HG03354 (cell line): ENCODE measurements around the gene MYH3.
"Not testable (repeated sequence)": the region's sequence is repeated elsewhere in the genome, so short reads cannot be mapped to it uniquely, and the experiment has no call there.

Experiments
- ATAC-seq: cut with Tn5 transposase; IDR thresholded peaks from one replicate; pipeline ENCODE4 v1.9.1; 2021; ENCODE audit warnings: mild to moderate bottlenecking; ENCODE audit not compliant: unreplicated experiment, poor library complexity, severe bottlenecking

The MYH3 gene

DNA sequence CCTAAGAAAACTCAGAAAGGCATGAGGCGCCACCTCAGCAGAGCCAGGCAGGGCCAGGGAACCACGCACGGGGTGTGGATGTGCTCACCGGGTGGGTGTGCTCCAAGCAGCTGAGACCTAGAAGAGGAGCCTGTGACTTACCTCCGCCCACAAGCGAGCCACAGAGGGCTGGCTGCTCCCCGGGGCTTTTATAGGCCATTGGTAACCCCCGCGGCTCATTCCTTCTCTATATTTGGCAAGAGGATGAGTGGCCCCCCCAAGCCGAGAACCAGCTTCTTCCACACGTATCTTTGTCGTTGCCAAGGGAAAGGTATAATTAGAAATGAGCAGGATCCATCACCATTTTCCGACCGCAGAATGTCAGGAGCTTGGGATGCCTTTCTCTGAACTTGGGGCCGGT, at the start of gene MYH3:
Gene MYH3 (minus strand): TSS at position 162 of the 400 bp plus-strand sequence. CDS start 2,245 bp downstream, outside the sequence.
- no peak for ATAC-seq

DNA sequence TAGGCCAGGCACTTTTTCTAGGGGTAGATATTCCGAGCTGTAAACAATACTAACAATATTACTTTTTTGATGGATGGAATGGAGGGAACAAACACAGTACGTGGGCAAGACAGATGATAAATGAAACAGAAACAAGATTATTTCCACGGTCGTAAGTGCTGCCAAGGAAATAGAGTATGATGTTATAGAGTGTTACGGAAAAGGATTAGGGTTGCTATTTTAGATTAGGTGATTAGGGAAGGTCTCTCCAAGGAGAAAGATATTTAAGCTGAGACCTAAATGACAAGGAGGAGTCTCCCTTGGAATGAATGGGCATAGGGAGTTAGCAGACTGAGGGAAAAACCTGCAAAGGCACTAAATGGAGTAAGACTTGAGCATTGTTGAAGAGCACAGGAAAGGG, 48.6 kb upstream of the MYH3 start:
- no peak for ATAC-seq

DNA sequence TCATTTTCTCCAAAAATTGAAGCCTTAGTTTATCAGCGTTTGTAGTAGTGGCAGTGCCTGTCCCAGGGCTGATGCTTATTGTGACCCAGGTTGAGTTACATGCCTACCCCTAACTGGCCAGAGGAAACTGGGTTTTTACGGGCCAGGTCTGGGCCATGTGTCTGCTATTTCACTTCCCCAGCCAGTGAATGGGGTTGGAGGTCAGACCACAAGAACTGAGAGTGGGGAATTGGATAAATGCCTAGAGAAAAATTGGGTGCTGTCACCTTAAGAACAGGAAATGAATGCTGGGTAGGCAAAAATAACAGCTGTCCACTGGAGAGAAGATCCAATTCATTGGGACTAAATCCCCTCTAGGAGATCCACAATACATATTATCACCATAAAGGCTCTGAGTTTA, 45.5 kb upstream of the MYH3 start:
- no peak for ATAC-seq

DNA sequence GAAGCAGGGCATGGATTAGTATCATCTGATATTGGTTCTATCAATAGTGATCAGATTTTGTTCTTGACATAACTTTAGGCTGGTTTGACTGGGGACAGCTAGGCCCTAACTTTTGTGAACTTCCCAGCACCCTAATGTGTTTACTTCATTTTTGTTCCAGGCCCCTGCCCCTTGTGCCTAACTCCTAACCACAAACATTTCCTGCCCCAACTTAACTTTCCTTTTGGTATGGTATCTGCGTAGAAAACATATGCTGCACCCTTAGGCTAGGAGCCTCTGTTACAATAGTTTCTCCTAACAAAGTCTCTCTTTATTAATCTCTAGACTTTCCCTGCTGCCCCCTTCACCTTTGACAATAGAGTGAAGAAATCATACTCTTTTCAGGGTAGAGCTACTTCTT, 42.7 kb upstream of the MYH3 start:
- no peak for ATAC-seq

DNA sequence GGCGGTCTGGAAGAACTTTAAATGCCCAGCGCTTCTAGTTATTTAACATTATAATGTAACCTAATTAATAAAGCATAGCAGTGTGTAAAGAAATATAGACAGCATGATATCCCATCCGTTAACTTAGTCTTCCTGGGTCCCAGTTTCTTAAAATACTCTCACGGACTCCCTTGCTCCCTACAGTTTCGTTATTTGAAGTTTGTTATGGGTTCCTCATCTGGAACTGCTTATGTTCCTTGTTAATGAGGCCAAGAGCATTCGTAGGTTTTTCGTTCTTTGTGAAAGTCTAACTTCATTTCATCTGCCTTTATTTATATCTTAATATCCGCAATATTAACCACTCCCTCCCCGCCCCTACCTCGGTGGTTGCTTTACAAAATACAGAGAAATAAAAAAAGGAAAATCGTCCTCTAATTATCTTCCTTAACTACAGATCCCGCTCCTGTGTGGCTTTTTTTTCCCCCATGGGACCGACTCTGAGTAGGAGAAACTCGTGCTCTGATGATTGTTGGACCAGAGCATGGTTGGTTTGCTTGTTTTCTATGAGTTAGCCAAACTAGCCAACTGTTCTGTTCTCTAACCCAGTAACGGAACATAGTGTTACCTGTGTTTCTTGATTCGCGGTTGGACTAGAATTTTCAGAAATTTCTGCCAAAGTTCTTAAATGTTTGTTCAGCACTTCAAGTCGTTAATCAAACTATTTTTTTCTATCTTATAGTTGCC, 41.1 kb upstream of the MYH3 start:
- no peak for ATAC-seq

DNA sequence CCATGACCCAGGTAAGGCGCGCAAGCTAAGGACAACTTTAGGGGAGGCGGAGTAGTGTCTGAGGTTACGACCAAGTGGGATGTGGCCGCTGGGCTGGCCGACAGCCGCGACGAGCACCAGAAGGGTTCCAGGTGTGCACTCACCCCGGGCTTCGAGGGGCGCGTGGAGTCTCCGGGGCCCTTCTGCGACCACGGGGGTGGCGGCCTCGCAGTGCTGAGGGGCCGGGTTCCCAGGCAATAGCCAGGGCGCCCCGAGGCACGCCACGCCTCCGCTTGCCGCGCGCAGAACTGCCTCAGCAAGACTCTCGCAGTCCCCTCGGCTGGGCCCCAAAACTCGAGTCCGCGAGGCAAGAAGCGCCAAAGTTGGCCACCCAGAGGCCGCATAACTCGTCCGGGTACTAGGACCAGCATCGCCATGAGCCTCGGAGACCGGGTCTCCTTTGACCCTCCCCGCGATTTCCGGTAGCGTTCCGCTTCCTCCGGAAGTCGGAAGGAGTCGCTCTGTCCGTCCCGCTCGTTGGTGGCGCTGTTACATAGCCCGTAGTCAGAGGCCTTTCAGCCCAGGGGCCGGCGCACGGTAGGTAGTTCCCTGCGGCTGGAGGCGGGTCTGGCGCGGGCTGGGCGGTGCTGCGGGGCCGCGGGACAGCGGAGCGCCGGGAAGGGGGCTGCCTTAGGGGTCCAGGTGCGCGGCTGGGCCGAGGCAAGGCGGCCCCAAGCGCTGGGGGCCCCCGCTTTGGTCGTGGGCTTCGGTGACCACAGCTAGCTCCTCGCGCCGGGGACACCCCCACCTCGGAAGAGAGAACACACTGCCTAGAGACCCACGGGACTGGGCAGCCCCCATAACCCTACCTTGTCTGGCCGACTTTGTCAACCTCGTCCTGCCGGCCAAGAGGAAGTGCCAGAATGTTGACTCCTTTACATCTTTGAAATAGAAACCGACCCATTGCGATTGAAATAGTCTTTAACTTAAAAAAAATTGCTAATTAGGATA, 40.3 kb upstream of the MYH3 start, which contains the start of the genes ADPRM and SCO1:
Gene ADPRM (plus strand): TSS at position 503 of the 990 bp plus-strand sequence. CDS start 7,333 bp downstream, outside the sequence.
Gene SCO1 (minus strand): TSS at position 442 of the 990 bp plus-strand sequence. CDS start 26 bp downstream, at position 416.
- ATAC-seq: peak; percentile 95

DNA sequence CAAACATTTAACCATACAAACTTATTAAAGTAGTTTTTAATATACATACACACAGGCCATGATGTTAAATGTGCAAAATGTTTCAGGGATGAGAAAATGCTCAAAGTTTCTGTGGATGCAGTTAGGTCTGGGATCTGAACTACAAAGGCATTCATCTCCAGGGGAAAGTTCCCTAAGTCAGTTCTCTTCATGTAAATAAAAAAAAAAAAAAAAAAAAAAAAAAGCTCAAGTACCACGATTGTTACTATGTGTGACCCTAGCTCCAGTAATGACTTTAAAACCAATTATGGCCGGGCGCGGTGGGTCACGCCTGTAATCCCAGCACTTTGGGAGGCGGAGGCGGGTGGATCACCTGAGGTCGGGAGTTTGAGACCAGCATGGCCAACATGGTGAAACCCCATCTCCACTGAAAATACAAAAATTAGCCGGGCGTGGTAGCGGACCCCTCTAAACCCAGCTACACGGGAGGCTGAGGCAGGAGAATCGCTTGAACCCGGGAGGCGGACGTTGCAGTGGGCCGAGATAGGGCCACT, 38.8 kb upstream of the MYH3 start:
- not testable (repeated sequence) for ATAC-seq

DNA sequence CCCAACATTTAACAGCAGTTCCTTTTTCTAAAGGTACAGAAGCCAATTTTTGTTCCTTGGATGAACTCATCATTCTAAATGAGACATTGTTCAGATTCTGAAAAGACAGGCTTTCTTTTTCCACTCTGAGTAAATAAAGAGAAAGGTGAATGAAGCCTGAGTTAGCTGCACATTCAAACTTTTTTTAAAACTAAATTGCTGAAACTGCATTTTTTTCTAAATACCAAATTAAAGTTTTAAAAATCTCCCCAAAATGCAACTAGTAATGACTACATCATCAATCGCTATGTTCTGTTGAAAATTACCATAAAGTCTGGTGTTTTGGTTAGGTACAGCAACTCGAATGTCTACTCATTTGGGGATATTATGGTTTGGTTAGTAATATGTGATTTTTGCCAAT, 30.4 kb upstream of the MYH3 start:
- ATAC-seq: no peak

DNA sequence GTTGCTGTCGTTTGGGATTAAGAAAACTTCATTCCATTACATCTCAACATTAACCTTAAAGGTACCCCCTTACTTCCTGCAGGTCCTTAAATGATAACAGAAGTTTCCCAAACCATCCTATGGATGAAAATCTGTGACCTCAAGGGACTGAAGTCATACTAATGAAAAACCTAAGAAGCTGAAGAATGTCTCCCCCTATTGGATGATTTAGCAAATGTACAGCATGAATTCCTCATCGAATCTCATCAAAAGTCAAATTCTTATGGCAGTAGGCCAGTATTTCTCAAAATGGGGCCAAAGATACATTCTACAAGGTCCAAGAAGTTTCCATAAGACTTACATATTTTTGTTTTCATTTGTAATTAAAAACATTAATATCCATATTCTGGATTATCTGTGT, 26.7 kb upstream of the MYH3 start:
- ATAC-seq: no peak

DNA sequence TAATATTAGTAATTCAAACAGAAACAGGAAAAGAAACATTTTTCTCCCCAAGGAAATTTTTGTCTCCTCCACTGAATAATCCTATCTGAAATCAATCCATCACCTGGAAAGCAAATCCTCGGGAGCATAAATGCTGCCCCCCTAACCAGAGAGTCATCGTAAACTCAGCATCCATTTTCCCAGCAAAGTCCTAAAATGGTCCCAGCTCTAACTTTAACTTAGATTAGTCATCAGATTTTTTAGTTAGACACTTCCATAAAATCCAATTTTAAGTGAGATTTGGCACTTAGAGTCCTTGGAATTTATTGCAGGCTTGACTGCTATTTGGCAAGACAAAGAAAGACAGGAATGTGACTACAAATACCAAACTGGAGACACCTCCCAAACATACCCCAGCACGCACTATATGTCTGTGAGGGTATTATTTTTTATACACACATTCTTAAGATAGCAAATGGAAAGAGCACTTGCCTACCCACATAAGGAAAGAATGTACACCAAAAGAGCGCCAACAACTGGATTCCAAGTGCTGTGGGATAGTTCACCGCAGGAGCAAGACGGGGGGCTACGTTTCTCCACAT, 24.8 kb upstream of the MYH3 start:
- ATAC-seq: no peak

DNA sequence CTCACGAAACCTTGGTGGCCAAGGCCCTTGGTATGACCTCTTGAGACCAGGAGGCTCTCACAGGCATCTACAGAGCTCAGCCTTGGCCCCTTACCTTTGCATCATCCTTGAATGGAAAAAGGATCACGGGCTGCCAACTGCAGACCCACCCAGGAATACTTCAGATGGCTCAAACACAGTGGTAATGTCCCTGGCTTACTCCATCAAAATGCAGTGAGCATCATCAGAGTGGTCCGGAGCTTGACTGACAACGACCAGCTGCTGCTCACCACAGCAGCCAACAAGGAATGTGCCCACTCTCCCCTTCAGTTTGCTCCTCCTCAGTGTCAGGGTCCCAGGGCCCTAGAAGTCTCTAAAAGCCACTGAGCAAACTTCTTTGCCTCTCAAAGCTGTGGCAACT, 17.6 kb upstream of the MYH3 start:
- no peak for ATAC-seq

DNA sequence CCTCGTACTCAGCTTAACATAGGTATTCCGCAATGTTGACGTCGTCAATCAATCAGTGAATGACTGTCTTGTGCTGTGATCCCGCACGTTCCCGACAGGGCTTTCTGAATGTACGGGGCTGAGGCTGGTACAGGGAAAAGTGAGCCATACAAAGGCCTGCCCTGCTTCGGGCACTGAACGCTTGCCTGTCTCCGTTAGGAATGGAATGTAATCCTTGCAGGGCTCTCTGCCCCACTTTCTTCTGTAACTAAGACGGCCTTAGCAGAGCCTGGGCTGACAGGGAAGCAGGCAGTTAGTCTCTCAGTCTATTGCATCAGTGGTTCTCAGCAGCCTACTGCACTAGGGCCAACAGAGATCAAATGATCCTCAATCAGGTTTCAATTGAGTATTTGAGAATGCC, 16.2 kb upstream of the MYH3 start:
- ATAC-seq: no peak

DNA sequence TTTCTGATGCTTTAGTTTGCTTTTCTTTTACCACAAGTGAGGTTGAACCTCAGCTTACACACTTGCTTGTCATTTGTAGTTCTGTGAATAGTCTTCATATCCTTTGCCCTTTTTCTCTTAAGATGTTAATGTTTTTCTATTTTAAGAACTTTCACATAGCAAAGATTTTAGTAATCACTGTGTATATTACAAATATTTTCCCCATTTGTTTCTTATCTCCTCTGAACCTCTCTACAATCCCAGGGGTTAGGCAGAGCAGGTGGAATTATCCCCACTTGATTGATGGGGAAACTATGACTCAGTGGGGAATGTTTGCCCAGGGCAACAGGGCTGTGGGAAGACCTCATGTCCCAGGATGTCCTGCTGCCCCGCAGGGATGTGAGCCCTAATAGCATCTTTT, 11.7 kb upstream of the MYH3 start:
- ATAC-seq: no peak

DNA sequence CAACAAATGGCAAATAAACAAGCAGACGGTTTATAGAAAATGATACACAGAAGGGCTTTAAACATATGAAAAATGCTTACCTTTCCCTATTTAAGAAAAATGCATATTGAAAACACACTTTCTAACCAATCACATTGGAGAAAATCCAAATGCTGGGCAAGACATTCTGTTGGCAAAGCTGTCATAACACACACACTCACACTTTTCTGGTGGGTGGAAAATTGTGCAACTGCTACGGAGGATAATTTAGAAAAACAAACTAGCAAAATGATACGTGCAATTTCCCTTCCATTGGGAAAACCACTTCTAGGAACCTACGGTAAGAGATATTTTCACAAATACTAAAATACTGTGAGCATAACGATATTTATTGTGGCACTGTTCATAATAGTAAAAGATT, 9.8 kb upstream of the MYH3 start:
- ATAC-seq: no peak

DNA sequence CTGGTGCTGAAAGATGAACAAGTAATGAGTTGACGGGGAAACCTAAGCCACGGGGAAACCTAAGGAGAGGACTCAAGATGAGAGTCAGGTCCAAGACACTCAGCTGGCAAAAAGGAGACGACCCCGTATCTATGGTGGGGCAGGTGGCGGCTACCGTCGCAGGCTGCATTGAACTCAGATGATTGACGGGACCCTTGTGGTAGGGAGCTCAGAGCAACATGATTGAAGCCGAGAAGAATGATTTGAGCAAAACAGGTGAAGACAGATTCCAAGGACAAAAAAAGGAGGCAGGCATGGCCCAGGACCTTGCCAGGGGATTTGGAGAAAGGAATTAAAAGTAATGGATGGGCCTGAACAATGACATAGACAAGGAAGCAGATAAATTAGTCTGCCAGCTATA, 7.5 kb upstream of the MYH3 start:
- no peak for ATAC-seq

DNA sequence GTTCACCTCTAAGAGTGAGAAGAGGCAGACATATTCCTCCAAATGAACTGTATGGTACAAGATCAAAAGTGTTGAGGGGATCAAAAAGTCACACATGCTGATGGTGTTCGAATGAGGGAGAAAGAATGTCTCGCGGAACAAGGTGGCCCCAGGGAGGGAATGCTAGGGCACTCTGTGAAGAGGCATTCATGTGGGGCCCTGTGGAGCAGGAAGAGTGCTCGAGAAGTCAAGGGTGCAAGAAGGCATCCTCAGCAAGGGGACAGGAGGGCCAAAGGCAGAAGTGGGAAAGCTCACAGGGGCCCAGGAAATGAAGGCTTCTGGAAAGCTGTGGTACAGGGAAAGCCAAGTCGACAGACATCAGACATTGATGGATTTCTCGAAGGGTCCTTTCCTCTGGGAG, 6.1 kb upstream of the MYH3 start:
- ATAC-seq: no peak

DNA sequence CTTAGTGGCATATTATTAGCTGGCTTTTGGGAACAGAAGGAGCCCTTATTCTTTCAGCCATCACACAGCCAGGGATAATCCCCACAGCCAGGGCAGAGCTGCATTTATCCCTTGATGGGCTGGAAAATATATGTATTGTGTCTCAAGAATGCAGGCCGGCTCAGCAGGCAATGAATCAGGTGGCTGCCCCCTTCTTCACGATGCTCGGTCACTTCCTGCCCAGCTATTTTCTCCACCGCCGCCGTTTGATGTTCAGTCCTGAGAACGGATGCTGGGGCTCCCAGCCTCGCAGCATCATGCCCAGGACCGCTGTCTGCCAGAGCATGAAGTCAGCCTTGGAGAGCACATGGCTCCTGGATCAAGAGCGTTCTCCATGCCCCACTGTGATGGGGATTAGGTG, 4.3 kb upstream of the MYH3 start:
- ATAC-seq: no peak

DNA sequence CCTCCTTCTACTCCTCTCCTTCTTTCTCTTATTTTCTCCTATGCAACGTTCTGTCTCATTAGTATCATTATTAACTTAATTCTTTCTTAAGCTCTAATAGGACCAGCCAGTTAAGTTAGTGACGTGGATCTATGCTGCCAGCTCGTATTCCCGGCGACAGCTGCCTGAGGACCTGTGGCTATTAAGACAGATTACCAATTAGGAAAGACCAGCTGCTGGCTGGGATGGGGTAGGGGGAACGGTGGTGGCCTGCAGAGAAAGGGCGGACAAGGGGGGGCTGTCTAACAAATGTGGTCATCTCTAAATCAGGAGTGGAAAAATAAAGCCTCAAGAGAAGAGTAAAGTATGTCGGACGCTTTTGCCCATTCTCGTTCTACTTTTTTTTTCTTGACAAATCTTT, 770 bp upstream of the MYH3 start:
- no peak for ATAC-seq

DNA sequence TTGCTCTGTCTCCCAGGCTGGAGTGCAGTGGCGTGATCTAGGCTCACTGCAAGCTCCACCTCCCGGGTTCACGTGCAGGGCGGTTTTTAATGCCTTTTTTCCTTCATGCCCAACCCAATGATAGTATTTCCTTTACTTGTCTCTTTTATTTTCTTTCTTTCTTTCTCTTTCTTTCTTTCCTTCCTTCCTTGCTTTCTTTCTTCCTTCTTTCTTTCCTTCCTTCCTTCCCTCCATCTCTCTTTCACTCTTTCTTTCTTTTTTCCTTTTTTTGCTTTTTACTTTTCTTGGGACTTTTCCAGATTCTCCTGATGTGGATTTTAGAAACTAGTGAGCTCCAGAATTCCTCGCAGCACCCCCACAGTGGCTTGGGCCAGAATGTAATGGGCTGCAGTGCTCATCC, 3.1 kb downstream of the MYH3 start:
- ATAC-seq: no peak

DNA sequence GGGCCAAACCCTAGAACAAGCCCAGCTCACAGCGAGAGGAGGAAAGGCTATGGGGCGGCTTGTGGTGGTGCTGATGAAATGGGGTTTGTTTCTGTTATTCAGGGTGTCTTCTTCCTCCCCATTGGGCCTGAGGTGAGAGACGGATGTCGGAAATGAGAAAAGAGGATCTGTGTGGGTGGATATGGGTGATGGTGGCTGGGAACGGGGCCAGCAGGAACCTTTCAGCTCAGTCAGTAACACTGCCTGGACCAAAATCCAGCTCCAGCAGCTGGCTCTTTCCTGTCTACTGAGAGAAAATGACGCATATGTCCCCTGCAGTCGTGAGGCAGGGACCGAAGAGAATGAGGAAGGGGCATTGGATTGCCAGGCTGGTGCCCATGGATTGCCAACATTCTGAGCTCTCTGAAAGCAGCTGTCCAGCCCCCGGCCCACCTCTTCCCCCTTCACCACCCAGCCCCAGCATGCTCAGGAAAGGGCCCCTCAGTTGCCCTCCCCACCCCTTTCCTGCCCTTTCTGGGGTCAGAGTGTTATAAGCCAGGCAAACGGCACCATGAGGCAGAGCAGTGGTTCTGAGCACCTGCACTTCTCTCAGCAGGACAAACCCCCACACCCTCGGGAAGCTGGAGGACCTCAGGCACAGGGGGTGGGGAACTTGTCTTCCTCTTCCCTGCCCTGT, 4.0 kb downstream of the MYH3 start:
- no peak for ATAC-seq
